CD8-positive, alpha-beta memory T cell (primary cell): ENCODE data around the gene DMRTB1. TPM values are rescaled to one million over a fixed set of nuclear protein-coding genes. Genes with fewer than 3 reads are reported as not detected.

Experiments used
- CTCF ChIA-PET: fragments of 350-600 bp; sonication (Branson Sonifier 250); formaldehyde crosslinking; loops from one replicate; lab custom pipeline; 2021; ENCODE audit warnings: antibody characterized with exemption; lab: Charles Lee
- POLR2A ChIA-PET: fragments of 350-600 bp; sonication (Branson Sonifier 250); formaldehyde crosslinking; loops from one replicate; lab custom pipeline; 2021; ENCODE audit warnings: antibody characterized with exemption; lab: Charles Lee
- DNase-seq, 5 donors: peaks; one replicate each; pipeline versions ENCODE4 v3.0.0 to v3.0.0-alpha.2; 2020 to 2022; ENCODE audit warnings: mixed read lengths in 1 of 5
- H3K27ac ChIP-seq: one replicate; pipeline ENCODE4 v1.7.0; 2013; ENCODE audit warnings: low read depth, mild to moderate bottlenecking, low read length, moderate library complexity
- H3K27me3 ChIP-seq: 2 replicates; pipeline ENCODE4 v1.7.0; 2013; ENCODE audit warnings: low read length, mild to moderate bottlenecking; ENCODE audit not compliant: insufficient read depth, poor library complexity, severe bottlenecking
- H3K36me3 ChIP-seq: 2 replicates; pipeline ENCODE4 v1.7.0; 2013; ENCODE audit warnings: mild to moderate bottlenecking, low read length, moderate library complexity; ENCODE audit not compliant: insufficient read depth
- H3K4me1 ChIP-seq: 2 replicates; pipeline ENCODE4 v1.7.0; 2013; ENCODE audit warnings: mild to moderate bottlenecking, low read length, moderate library complexity; ENCODE audit not compliant: insufficient read depth
- H3K4me3 ChIP-seq: 2 replicates; pipeline ENCODE4 v1.7.0; 2013; ENCODE audit warnings: mild to moderate bottlenecking, low read length
- H3K9me3 ChIP-seq: 2 replicates; pipeline ENCODE4 v1.7.0; 2013; ENCODE audit warnings: mild to moderate bottlenecking, low read length
- H3K27ac Mint-ChIP-seq, 8 donors: one replicate each; pipeline ENCODE4 v1.8.0; 2020 to 2021; ENCODE audit warnings: mixed read lengths in 8 of 8, mild to moderate bottlenecking in 6 of 8, inconsistent platforms in 3 of 8, moderate library complexity in 3 of 8
- H3K27me3 Mint-ChIP-seq, 2 donors: one replicate each; pipeline ENCODE4 v1.8.0; 2020 to 2021; ENCODE audit warnings: mixed read lengths in 2 of 2, mild to moderate bottlenecking in 1 of 2, moderate library complexity in 1 of 2
- H3K36me3 Mint-ChIP-seq, 3 donors: one replicate each; pipeline ENCODE4 v1.8.0; 2020 to 2021; ENCODE audit warnings: mixed read lengths in 3 of 3, inconsistent platforms in 1 of 3, mild to moderate bottlenecking in 1 of 3
- H3K4me1 Mint-ChIP-seq, 3 donors: one replicate each; pipeline ENCODE4 v1.8.0; 2020 to 2021; ENCODE audit warnings: mixed read lengths in 3 of 3, inconsistent platforms in 1 of 3, mild to moderate bottlenecking in 1 of 3
- H3K4me3 Mint-ChIP-seq, 7 donors: one replicate each; pipeline ENCODE4 v1.8.0; 2020 to 2021; ENCODE audit warnings: mixed read lengths in 7 of 7, mild to moderate bottlenecking in 6 of 7, moderate library complexity in 4 of 7, inconsistent platforms in 2 of 7
- H3K9me3 Mint-ChIP-seq, 5 donors: one replicate each; pipeline ENCODE4 v1.8.0; 2020 to 2022; ENCODE audit warnings: mixed read lengths in 5 of 5, mild to moderate bottlenecking in 3 of 5, moderate library complexity in 2 of 5, inconsistent platforms in 1 of 5
- polyA plus RNA-seq: library from polyadenylated mRNA; unstranded; fragments of 300-500 nt; fragmentation: Illumina TruSeq; gene quantifications from one replicate; pipeline ENCODE4 v1.2.3, GENCODE V29; 2021
- total RNA-seq, 2 experiments: library from RNA; stranded (reverse); gene quantifications; one replicate each; pipeline ENCODE4 v1.2.3, GENCODE V29; 2021

The DMRTB1 gene
- total RNA-seq (not detected), polyA plus RNA-seq (not detected)

GRCh38 chr1:53459321-53460175, at the start of gene DMRTB1:
DMRTB1 (plus strand) TSS chr1:53459399; CDS start chr1:53459454, 55 bp downstream.
- Mint-ChIP-seq H3K27ac (no peak within 1 kb of the TSS), H3K27me3 (no peaks in the 10 kb centered on the region)

GRCh38 chr1:53409695-53410094, 49.5 kb upstream of the DMRTB1 start:
- Mint-ChIP-seq H3K9me3 (no peaks in the 10 kb centered on the region), H3K4me1 (peaks cover 61 to 72% (median 69%) of the 10 kb centered on the region in 3 donors), H3K4me3 (peak overlapping the region; percentile 38 to 82 (median 77)), H3K36me3 (no peaks in the 10 kb centered on the region), H3K27me3 (peaks cover 0 to 1% of the 10 kb centered on the region in 2 donors), H3K27ac (peak overlapping the region; percentile 96 to 99 (median 99))
- no peaks in the 10 kb centered on the region for H3K9me3 ChIP-seq
- DNase-seq, result no peak
- peaks cover 70% of the 10 kb centered on the region for H3K4me1 ChIP-seq
- no peaks in the 10 kb centered on the region for H3K27me3 ChIP-seq
- no peak overlapping the region for H3K4me3 ChIP-seq
- POLR2A ChIA-PET, result interaction anchor here (1.4 kb wide), 1 partner anchor 82 kb away, joined by 3 read pairs; the partner anchor contains the start of gene LRP8
- H3K27ac ChIP-seq, result peak overlapping the region; percentile 55
- CTCF ChIA-PET, result interaction anchor here (1.7 kb wide), 1 partner anchor 131 kb away, joined by 5 read pairs; no protein-coding TSS in a partner anchor
- H3K36me3 ChIP-seq, result no peaks in the 10 kb centered on the region

More at GRCh38 chr1:53459321-53460175, at the start of gene DMRTB1:
- Histone ChIP-seq H3K36me3 (no peaks in the 10 kb centered on the region), H3K4me1 (no peaks in the 10 kb centered on the region), H3K9me3 (no peaks in the 10 kb centered on the region), H3K27ac (no peak within 1 kb of the TSS), H3K27me3 (no peaks in the 10 kb centered on the region), H3K4me3 (no peak within 1 kb of the TSS)
- ChIA-PET POLR2A (no interaction called here), CTCF (interaction anchor here (1.5 kb wide), 1 partner anchor 16 kb away, joined by 4 read pairs; no protein-coding TSS in a partner anchor)
- Mint-ChIP-seq H3K4me3 (no peak within 1 kb of the TSS), H3K9me3 (no peaks in the 10 kb centered on the region), H3K4me1 (no peaks in the 10 kb centered on the region), H3K36me3 (no peaks in the 10 kb centered on the region)
- no peak for DNase-seq

- DNase-seq, result peak in 4 of 5 donors; percentile 55 to 75 (median 65)
- H3K4me3 Mint-ChIP-seq, result peak overlapping the region; percentile 38 to 82 (median 77)
- H3K36me3 Mint-ChIP-seq, result no peaks in the 10 kb centered on the region
- H3K27ac Mint-ChIP-seq, result peak overlapping the region; percentile 96 to 99 (median 99)
- no peak overlapping the region for H3K4me3 ChIP-seq
- CTCF ChIA-PET, result interaction anchor here (1.7 kb wide), 1 partner anchor 132 kb away, joined by 5 read pairs; no protein-coding TSS in a partner anchor
- peak overlapping the region; percentile 55 for H3K27ac ChIP-seq
- no peaks in the 10 kb centered on the region for H3K36me3 ChIP-seq
- no peaks in the 10 kb centered on the region for H3K27me3 ChIP-seq
- POLR2A ChIA-PET, result no interaction called here
- peaks cover 74% of the 10 kb centered on the region for H3K4me1 ChIP-seq
- H3K27me3 Mint-ChIP-seq, result peaks cover 0 to under 1% of the 10 kb centered on the region in 2 donors
- H3K9me3 Mint-ChIP-seq, result no peaks in the 10 kb centered on the region
- no peaks in the 10 kb centered on the region for H3K9me3 ChIP-seq
- H3K4me1 Mint-ChIP-seq, result peaks cover 65 to 77% (median 73%) of the 10 kb centered on the region in 3 donors
Measured at GRCh38 chr1:53410100-53410541, 49.1 kb upstream of the DMRTB1 start.

GRCh38 chr1:53410701-53411100, 48.5 kb upstream of the DMRTB1 start:
- Mint-ChIP-seq H3K36me3 (no peaks in the 10 kb centered on the region), H3K9me3 (no peaks in the 10 kb centered on the region), H3K4me3 (peak overlapping the region in 6 of 7 donors; percentile 67 to 82 (median 78)), H3K27me3 (no peaks in the 10 kb centered on the region), H3K4me1 (peaks cover 70 to 82% (median 78%) of the 10 kb centered on the region in 3 donors), H3K27ac (peak overlapping the region; percentile 96 to 99 (median 99))
- Histone ChIP-seq H3K4me1 (peaks cover 76% of the 10 kb centered on the region), H3K4me3 (no peak overlapping the region), H3K27ac (peak overlapping the region; percentile 30), H3K9me3 (no peaks in the 10 kb centered on the region), H3K36me3 (no peaks in the 10 kb centered on the region), H3K27me3 (no peaks in the 10 kb centered on the region)
- no peak for DNase-seq
- CTCF ChIA-PET, result no interaction called here
- POLR2A ChIA-PET, result no interaction called here

- DNase-seq, result no peak
- CTCF ChIA-PET, result interaction anchor here (2.2 to 3.4 kb wide), 3 partner anchors 18 to 133 kb away, joined by 11 to 20 read pairs (median 14); no protein-coding TSS in a partner anchor
- POLR2A ChIA-PET, result no interaction called here
Measured at GRCh38 chr1:53411541-53412152, 47.6 kb upstream of the DMRTB1 start.

GRCh38 chr1:53412285-53413174, 46.7 kb upstream of the DMRTB1 start:
- no peaks in the 10 kb centered on the region for H3K9me3 Mint-ChIP-seq
- Histone ChIP-seq H3K9me3 (no peaks in the 10 kb centered on the region), H3K27ac (peak overlapping the region; percentile 72), H3K36me3 (no peaks in the 10 kb centered on the region), H3K4me3 (peak overlapping the region; percentile 5), H3K27me3 (no peaks in the 10 kb centered on the region), H3K4me1 (peaks cover 76% of the 10 kb centered on the region)
- H3K36me3 Mint-ChIP-seq, result no peaks in the 10 kb centered on the region
- H3K4me3 Mint-ChIP-seq, result peak overlapping the region; percentile 28 to 86 (median 78)
- no peak for DNase-seq
- ChIA-PET CTCF (interaction anchor here (1.2 to 3.4 kb wide), 9 partner anchors 9 to 134 kb away, joined by 3 to 20 read pairs (median 8); no protein-coding TSS in a partner anchor), POLR2A (interaction anchor here (0.6 to 2.2 kb wide), 4 partner anchors 11 to 86 kb away, joined by 3 to 18 read pairs (median 6); partner anchors contain the start of gene LRP8)
- no peaks in the 10 kb centered on the region for H3K27me3 Mint-ChIP-seq
- H3K27ac Mint-ChIP-seq, result peak overlapping the region; percentile 96 to 99 (median 99)
- H3K4me1 Mint-ChIP-seq, result peaks cover 70 to 92% (median 86%) of the 10 kb centered on the region in 3 donors

More at GRCh38 chr1:53411541-53412152, 47.6 kb upstream of the DMRTB1 start:
- Histone ChIP-seq H3K27me3 (no peaks in the 10 kb centered on the region), H3K4me3 (no peak overlapping the region), H3K27ac (peak overlapping the region; percentile 72), H3K9me3 (no peaks in the 10 kb centered on the region), H3K4me1 (peaks cover 76% of the 10 kb centered on the region), H3K36me3 (no peaks in the 10 kb centered on the region)
- no peaks in the 10 kb centered on the region for H3K36me3 Mint-ChIP-seq
- H3K27ac Mint-ChIP-seq, result peak overlapping the region; percentile 96 to 99 (median 99)
- peaks cover 72 to 92% (median 85%) of the 10 kb centered on the region in 3 donors for H3K4me1 Mint-ChIP-seq
- H3K4me3 Mint-ChIP-seq, result peak overlapping the region in 5 of 7 donors; percentile 39 to 81 (median 66)
- H3K27me3 Mint-ChIP-seq, result no peaks in the 10 kb centered on the region
- H3K9me3 Mint-ChIP-seq, result no peaks in the 10 kb centered on the region
